Measurements from ENCODE around the gene ALPP. TPM values are rescaled to one million over a fixed set of nuclear protein-coding genes. Genes with fewer than 3 reads are reported as not detected.
"Not testable (repeated sequence)": the region's sequence is repeated elsewhere in the genome, so short reads cannot be mapped to it uniquely, and the experiment has no call there.

Gene ALPP
- total RNA-seq, 1 donor from 2014 or later, result not detected

DNA sequence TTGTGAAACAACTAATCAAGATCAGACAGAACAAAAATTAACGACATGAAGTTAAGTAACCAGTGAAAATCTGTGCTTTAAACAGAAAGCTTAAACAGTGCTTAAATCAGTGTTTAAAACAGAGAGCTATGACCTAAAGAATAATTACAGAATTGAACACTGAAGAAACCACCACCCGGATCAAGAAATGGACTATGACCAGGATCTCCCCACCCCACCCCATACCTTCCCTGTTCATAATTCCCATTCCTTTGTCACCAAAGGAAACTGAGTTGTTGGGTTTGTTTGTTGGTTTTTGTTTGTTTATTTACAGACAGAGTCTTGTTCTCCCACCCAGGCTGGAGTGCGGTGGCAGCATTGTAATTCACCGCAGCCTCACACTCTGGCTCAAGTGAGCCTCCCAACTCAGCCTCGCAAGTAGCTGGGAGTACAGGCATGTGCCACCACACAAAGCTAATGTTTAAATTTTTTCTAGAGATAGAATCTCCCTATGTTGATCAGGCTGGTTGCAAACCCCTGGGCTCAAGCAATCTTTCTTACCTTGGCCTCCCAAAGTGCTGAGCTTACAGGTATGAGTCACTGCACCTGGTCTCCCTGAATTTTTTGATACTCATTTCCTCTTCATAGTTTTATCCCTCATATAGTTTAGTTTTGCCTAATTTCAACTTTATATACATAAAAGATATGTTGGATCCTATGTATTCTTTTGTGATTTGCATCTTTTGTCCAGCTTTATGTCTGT, 19.9 kb downstream of the ALPP start:
- peaks cover 9% of the 10 kb centered on the region for H3K27me3 Mint-ChIP-seq (ENCODE audit: low read depth)
- no peak for DNase-seq (ENCODE audit: low spot score)
- H3K27ac Mint-ChIP-seq, result no peak overlapping the region
- H3K4me3 Mint-ChIP-seq (ENCODE audit: low read depth), result no peak overlapping the region
- intact Hi-C loops (cut with micrococcal nuclease), result no loop called here
- no peaks in the 10 kb centered on the region for H3K9me3 Mint-ChIP-seq
- H3K36me3 Mint-ChIP-seq (ENCODE audit: low read depth), result no peaks in the 10 kb centered on the region
- H3K4me1 Mint-ChIP-seq (ENCODE audit: low read depth), result no peaks in the 10 kb centered on the region

DNA sequence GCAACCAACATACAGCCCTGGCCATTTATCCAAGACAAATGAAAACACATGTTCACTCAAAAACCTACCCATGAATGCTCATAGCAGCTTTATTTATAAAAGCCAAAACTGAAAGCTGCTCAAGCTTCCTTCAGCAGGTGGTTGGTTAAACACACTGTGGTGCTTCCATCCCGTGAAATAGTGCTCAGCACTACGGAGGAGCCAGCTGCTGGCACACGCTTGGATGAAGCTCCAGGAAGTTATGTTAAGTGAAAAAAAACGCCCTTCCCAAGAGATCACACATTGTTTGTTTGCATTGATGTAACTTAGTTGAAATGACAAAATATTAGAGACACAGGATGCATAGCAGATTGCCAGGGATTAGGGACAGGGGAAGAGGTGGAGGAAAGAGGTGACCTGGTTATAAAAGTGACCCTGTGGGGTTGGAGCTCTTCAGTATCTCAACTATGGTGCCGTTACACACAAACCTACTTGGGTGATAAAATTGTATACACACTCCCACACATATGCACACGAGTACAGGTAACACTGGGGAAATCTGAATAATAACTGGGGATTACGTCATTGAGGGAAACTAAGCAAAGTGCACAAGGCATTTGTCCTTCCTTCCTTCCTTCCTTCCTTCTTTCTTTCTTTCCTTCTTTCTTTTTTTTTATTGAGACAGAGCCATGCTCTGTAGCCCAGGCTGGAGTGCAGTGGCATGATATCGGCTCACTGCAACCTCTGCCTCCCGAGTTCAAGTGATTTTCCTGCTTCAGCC, 21.9 kb downstream of the ALPP start:
- Mint-ChIP-seq H3K27me3 (ENCODE audit: low read depth) (peaks cover 11% of the 10 kb centered on the region), H3K4me1 (ENCODE audit: low read depth) (no peaks in the 10 kb centered on the region), H3K27ac (no peak overlapping the region)

DNA sequence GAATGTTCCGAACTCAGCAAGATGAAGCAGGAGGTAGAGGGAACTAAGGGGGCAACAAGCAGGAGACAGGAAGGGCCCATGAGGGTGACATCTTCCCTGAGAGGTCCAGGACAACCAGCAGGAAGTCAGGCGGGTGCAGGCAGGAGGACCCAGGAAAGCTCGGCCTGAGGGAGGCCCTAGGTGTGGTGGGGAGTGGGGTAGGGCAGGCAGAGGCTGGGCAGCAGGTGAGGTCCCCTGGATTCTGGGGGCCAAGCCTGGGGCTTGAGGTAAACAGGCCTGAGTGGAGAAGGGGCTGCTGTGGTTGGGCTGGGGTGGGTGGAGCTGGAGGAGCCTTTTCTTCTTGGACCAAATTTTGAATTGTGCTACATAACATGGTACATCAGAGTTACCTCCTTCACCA, 24.0 kb downstream of the ALPP start:
- no peak for DNase-seq (ENCODE audit: low spot score)
- Mint-ChIP-seq H3K9me3 (no peaks in the 10 kb centered on the region), H3K27ac (no peak overlapping the region), H3K4me3 (ENCODE audit: low read depth) (no peak overlapping the region), H3K27me3 (ENCODE audit: low read depth) (peaks cover 8% of the 10 kb centered on the region), H3K4me1 (ENCODE audit: low read depth) (no peaks in the 10 kb centered on the region), H3K36me3 (ENCODE audit: low read depth) (no peaks in the 10 kb centered on the region)
- intact Hi-C loops (cut with micrococcal nuclease), result no loop called here

More for the DNA sequence above, 21.9 kb downstream of the ALPP start:
- Mint-ChIP-seq H3K4me3 (ENCODE audit: low read depth) (no peak overlapping the region), H3K9me3 (no peaks in the 10 kb centered on the region), H3K36me3 (ENCODE audit: low read depth) (no peaks in the 10 kb centered on the region)
- intact Hi-C loops (cut with micrococcal nuclease), result no loop called here
- no peak for DNase-seq (ENCODE audit: low spot score)

DNA sequence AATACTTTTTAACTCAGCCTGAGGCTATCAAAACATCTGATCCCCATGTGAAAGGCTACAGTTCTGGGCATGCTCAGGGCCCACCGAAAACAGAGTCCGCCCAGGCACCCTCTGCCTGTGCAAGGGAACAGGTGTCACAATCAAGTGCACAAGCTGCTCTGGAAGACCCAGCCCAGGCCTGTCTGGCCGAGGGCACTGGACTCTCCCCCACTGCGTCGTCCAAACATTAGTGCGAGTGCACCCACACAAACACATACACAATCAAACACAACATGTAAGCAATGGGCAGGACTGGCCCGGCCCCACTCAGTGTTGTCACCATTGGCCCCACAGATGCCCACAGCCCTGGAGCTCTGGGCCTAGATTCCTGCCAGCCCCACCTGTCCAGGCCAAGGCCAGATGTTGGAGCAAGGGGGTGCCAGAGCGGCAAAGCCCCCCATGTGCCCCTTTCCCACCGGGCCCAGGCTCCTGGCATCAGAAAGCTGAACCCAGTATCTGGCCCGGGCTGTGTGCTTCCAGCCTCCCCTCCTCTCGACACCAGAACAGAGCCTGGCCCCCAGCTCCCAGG, 27.5 kb downstream of the ALPP start:
- Mint-ChIP-seq H3K27me3 (ENCODE audit: low read depth) (peaks cover 9% of the 10 kb centered on the region), H3K4me3 (ENCODE audit: low read depth) (no peak overlapping the region), H3K9me3 (no peaks in the 10 kb centered on the region), H3K4me1 (ENCODE audit: low read depth) (no peaks in the 10 kb centered on the region), H3K27ac (no peak overlapping the region), H3K36me3 (ENCODE audit: low read depth) (no peaks in the 10 kb centered on the region)
- DNase-seq (ENCODE audit: low spot score), result no peak
- intact Hi-C loops (cut with micrococcal nuclease), result no loop called here

DNA sequence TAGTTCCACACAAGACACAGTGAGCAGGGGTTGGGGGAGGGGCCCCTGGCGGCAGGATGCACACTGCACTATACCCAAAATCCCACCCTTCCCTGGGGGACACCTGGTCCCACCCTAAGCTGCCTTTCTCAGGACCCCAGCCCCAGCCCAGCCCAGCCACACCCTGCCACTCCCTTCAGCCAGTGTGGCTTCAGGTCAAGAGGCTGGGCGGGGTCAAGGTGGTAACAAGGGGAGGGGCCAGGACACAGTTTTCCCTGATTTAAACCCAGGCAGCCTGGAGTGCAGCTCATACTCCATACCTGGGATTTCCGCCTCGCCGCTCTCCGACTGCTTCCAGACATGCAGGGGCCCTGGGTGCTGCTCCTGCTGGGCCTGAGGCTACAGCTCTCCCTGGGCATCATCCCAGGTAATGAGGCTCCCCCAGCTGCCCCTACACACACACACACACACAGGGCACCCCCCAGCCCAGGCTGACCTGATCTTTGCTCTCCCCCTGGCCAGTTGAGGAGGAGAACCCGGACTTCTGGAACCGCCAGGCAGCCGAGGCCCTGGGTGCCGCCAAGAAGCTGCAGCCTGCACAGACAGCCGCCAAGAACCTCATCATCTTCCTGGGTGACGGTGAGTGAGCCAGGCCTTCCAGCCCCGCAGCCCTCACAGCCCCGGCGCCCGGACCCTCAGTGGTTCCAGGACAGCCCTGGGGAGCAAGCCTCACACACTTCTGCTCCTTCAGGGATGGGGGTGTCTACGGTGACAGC, 28.2 kb downstream of the ALPP start, which contains the start of gene ALPG:
Gene ALPG (plus strand): TSS at position 289 of the 755 bp plus-strand sequence. CDS start 51 bp downstream, at position 340.
- Mint-ChIP-seq H3K36me3 (ENCODE audit: low read depth) (no peaks in the 10 kb centered on the region), H3K4me1 (ENCODE audit: low read depth) (no peaks in the 10 kb centered on the region), H3K27me3 (ENCODE audit: low read depth) (peaks cover 11% of the 10 kb centered on the region), H3K9me3 (no peaks in the 10 kb centered on the region), H3K27ac (no peak within 1 kb of the TSS), H3K4me3 (ENCODE audit: low read depth) (no peak within 1 kb of the TSS)
- intact Hi-C loops (cut with micrococcal nuclease), result no loop called here
- DNase-seq (ENCODE audit: low spot score), result no peak

DNA sequence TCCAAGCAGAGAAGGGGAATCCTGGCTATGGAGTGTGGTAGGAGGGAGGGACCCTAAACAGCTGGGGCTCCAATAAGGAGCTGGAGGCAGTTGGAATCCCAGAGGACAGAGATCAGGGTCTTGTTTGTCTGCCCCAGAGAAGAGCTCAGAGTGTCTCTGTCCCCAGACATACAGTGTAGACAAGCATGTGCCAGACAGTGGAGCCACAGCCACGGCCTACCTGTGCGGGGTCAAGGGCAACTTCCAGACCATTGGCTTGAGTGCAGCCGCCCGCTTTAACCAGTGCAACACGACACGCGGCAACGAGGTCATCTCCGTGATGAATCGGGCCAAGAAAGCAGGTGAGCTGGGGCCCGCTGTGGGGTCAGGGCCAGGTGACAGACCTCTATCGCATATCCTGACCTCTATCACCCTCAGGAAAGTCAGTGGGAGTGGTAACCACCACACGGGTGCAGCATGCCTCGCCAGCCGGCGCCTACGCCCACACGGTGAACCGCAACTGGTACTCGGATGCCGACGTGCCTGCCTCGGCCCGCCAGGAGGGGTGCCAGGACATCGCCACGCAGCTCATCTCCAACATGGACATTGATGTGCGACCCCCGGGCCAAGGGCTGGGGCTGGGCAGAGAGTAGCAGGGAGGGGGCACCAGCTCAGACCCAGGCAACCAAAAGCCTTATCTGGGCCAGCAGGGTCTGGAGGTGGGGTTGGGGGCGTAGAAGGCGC, 29.0 kb downstream of the ALPP start:
- DNase-seq (ENCODE audit: low spot score); H3K9me3 Mint-ChIP-seq; H3K4me3 Mint-ChIP-seq (ENCODE audit: low read depth); H3K27ac Mint-ChIP-seq; H3K4me1 Mint-ChIP-seq (ENCODE audit: low read depth); H3K36me3 Mint-ChIP-seq (ENCODE audit: low read depth); intact Hi-C loops (cut with micrococcal nuclease): not testable (repeated sequence)
- H3K27me3 Mint-ChIP-seq (ENCODE audit: low read depth), result peaks cover 16% of the 10 kb centered on the region

DNA sequence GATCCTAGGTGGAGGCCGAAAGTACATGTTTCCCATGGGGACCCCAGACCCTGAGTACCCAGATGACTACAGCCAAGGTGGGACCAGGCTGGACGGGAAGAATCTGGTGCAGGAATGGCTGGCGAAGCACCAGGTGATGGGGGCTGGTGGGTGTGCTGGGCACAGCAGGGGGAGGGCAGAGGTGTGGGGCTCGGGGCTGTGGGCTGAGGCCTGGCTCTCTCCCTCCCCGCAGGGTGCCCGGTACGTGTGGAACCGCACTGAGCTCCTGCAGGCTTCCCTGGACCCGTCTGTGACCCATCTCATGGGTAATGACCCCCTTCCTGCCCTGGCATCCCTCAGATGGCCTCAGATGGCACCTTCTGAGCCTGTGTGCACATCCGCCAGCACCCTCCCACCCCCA, 29.7 kb downstream of the ALPP start:
- H3K4me1 Mint-ChIP-seq (ENCODE audit: low read depth); intact Hi-C loops (cut with micrococcal nuclease); H3K4me3 Mint-ChIP-seq (ENCODE audit: low read depth); H3K27ac Mint-ChIP-seq; H3K36me3 Mint-ChIP-seq (ENCODE audit: low read depth); DNase-seq (ENCODE audit: low spot score); H3K9me3 Mint-ChIP-seq: not testable (repeated sequence)
- H3K27me3 Mint-ChIP-seq (ENCODE audit: low read depth), result peaks cover 22% of the 10 kb centered on the region

DNA sequence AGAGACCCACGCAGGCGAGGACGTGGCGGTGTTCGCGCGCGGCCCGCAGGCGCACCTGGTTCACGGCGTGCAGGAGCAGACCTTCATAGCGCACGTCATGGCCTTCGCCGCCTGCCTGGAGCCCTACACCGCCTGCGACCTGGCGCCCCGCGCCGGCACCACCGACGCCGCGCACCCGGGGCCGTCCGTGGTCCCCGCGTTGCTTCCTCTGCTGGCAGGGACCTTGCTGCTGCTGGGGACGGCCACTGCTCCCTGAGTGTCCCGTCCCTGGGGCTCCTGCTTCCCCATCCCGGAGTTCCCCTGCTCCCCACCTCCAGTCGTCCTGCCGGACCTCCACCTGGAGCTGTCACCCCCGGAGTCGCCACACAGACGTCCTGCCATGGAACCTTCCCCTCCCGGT, 31.1 kb downstream of the ALPP start:
- intact Hi-C loops (cut with micrococcal nuclease), result loop anchor here (10.0 kb wide), 1 partner anchor 75 kb away; the partner anchor contains the start of gene ECEL1
- H3K9me3 Mint-ChIP-seq; H3K36me3 Mint-ChIP-seq (ENCODE audit: low read depth); H3K4me3 Mint-ChIP-seq (ENCODE audit: low read depth); H3K27ac Mint-ChIP-seq; DNase-seq (ENCODE audit: low spot score): not testable (repeated sequence)
- Mint-ChIP-seq H3K27me3 (ENCODE audit: low read depth) (peaks cover 28% of the 10 kb centered on the region), H3K4me1 (ENCODE audit: low read depth) (peaks cover 12% of the 10 kb centered on the region)

DNA sequence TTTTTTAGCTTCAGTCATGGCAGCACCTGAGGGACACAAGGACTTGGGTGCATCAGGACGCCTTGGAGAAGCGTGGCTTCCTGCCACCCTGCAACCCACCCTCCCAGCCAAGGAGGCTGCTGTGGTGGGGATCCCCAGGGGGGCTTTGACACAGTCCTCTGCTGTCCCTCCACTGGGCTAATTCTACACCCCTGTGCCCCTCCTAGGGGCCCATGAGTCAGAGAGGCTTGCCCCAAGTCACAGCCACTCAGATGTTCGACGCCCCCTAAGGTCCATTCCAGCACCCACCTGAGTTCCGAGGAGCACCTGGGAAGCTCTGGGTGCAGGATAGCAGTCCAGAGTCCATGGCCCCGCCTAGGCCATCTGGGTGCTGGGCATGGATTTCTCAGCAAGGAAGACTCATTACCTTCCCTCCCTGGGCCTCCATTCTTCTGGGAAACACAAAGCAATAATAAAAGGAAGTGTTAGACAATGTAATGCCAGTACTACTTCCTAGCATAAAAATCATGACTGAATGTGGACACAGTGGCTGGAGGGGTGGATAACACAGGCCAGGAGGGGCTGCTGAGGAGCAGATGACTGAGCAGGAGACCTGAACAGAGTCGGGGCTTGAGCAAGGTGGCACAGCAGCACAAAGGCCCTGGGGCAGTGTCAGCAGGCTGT, 31.8 kb downstream of the ALPP start:
- H3K27ac Mint-ChIP-seq, result no peak overlapping the region
- H3K27me3 Mint-ChIP-seq (ENCODE audit: low read depth), result peaks cover 27% of the 10 kb centered on the region
- intact Hi-C loops (cut with micrococcal nuclease), result loop anchor here (10.0 kb wide), 1 partner anchor 74 kb away; the partner anchor contains the start of gene ECEL1
- peaks cover 12% of the 10 kb centered on the region for H3K4me1 Mint-ChIP-seq (ENCODE audit: low read depth)
- no peaks in the 10 kb centered on the region for H3K36me3 Mint-ChIP-seq (ENCODE audit: low read depth)
- H3K4me3 Mint-ChIP-seq (ENCODE audit: low read depth), result no peak overlapping the region
- DNase-seq (ENCODE audit: low spot score), result no peak
- no peaks in the 10 kb centered on the region for H3K9me3 Mint-ChIP-seq

DNA sequence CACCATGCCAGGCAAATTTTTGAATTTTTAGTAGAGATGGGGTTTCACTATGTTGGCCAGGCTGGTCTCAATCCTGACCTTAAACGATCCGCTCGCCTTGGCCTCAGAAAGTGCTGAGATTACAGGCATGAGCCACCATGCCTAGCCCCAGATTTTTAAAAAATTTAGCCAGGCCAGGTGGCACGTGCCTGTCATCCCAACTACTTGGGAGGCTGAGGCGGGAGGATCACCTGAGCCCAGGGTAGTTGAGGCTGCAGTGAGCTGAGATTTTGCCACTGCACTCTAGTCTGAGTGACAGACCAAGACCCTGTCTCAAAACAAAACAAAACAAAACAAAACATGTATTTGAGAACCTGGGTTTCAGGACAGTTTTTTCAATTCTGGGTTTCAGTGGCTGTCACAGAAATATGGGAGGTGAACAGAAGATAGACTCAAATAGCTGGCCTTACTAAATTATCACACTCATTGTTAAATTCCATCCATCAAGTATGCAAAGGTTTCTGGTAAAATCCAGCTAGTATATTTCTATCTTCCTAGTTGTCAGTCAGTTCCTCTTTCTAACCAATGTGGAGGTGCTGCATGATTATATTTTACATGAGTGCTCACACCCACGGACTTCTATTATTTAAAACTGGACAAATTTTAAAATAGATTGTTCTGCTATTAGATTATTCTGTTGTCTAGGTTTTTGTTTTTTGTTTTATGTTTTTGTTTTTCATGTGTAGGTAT, 33.5 kb downstream of the ALPP start:
- H3K4me3 Mint-ChIP-seq (ENCODE audit: low read depth), result no peak overlapping the region
- H3K27me3 Mint-ChIP-seq (ENCODE audit: low read depth), result peaks cover 30% of the 10 kb centered on the region
- no peak overlapping the region for H3K27ac Mint-ChIP-seq
- intact Hi-C loops (cut with micrococcal nuclease), result loop anchor here (10.0 kb wide), 1 partner anchor 73 kb away; the partner anchor contains the start of gene ECEL1
- DNase-seq (ENCODE audit: low spot score), result no peak
- H3K9me3 Mint-ChIP-seq, result no peaks in the 10 kb centered on the region
- H3K4me1 Mint-ChIP-seq (ENCODE audit: low read depth), result peaks cover 12% of the 10 kb centered on the region
- H3K36me3 Mint-ChIP-seq (ENCODE audit: low read depth), result no peaks in the 10 kb centered on the region

DNA sequence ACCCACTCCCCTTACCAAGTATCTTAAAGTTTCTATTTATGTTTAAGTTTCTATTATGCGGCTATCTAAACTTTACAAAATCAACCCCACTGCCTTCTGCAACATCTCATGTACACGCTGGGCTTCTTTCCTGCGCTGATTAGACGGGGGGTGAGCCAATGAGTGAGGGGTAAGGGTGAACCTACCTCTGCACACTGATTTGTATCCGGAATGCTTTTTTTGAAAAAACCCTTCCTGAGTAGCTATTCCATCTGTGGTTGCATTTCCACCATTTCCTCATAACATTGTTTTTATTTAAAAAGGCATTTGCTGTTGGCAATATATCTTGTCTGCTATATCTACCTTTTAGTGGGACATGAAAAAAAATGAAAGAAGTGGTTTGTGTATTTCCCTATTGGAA, 34.4 kb downstream of the ALPP start:
- DNase-seq (ENCODE audit: low spot score), result no peak
- H3K4me1 Mint-ChIP-seq (ENCODE audit: low read depth), result peaks cover 12% of the 10 kb centered on the region
- H3K4me3 Mint-ChIP-seq (ENCODE audit: low read depth), result no peak overlapping the region
- peaks cover 34% of the 10 kb centered on the region for H3K27me3 Mint-ChIP-seq (ENCODE audit: low read depth)
- H3K36me3 Mint-ChIP-seq (ENCODE audit: low read depth), result no peaks in the 10 kb centered on the region
- no peaks in the 10 kb centered on the region for H3K9me3 Mint-ChIP-seq
- H3K27ac Mint-ChIP-seq, result no peak overlapping the region
- intact Hi-C loops (cut with micrococcal nuclease), result loop anchor here (10.0 kb wide), 1 partner anchor 72 kb away; the partner anchor contains the start of gene ECEL1
